AG20443 (cell line): ENCODE measurements around the gene SMARCA5.

ENCODE experiments used
- DNase-seq: peaks from one replicate; pipeline ENCODE4 v3.0.0; 2012; ENCODE audit warnings: low spot score, mixed read lengths

SMARCA5 gene

GRCh38 chr4:143538979-143539669 is 25.6 kb downstream of the SMARCA5 start:
- DNase-seq, result no peak

GRCh38 chr4:143539670-143540023 is 26.1 kb downstream of the SMARCA5 start:
- no peak for DNase-seq

- no peak for DNase-seq
Observed at GRCh38 chr4:143549928-143550327, 36.4 kb downstream of the SMARCA5 start.

- no peak for DNase-seq
Observed at GRCh38 chr4:143554728-143555597, 41.5 kb downstream of the SMARCA5 start.

GRCh38 chr4:143555676-143556075 is 42.2 kb downstream of the SMARCA5 start:
- DNase-seq, result no peak

- no peak for DNase-seq
Observed at GRCh38 chr4:143558286-143558685, 44.8 kb downstream of the SMARCA5 start.

GRCh38 chr4:143558823-143559756 is 45.6 kb downstream of the SMARCA5 start:
- DNase-seq, result peak; percentile 92

- DNase-seq, result peak; percentile 33
Observed at GRCh38 chr4:143559757-143560147, 46.2 kb downstream of the SMARCA5 start.

GRCh38 chr4:143564472-143564871 is 51.0 kb downstream of the SMARCA5 start:
- no peak for DNase-seq

GRCh38 chr4:143575331-143575730 is 61.8 kb downstream of the SMARCA5 start:
- peak; percentile 19 for DNase-seq

GRCh38 chr4:143581331-143581946 is 67.9 kb downstream of the SMARCA5 start:
- no peak for DNase-seq

GRCh38 chr4:143585548-143585947 is 72.0 kb downstream of the SMARCA5 start:
- no peak for DNase-seq

GRCh38 chr4:143586080-143586479 is 72.6 kb downstream of the SMARCA5 start:
- DNase-seq, result peak; percentile 53

GRCh38 chr4:143587703-143588102 is 74.2 kb downstream of the SMARCA5 start:
- DNase-seq, result peak; percentile 18

GRCh38 chr4:143597276-143597675 is 83.8 kb downstream of the SMARCA5 start:
- no peak for DNase-seq

GRCh38 chr4:143598816-143599215 is 85.3 kb downstream of the SMARCA5 start:
- no peak for DNase-seq

- peak; percentile 55 for DNase-seq
Observed at GRCh38 chr4:143599827-143600226, 86.3 kb downstream of the SMARCA5 start.

- DNase-seq, result no peak
Observed at GRCh38 chr4:143606480-143606879, 93.0 kb downstream of the SMARCA5 start.
